Keratinocyte (primary cell): ENCODE measurements around the gene YEATS4.

Experiments
- CTCF ChIP-seq, 3 experiments: IDR thresholded peaks in 1 of 3; conservative IDR thresholded peaks in 1 of 3; optimal IDR thresholded peaks in 1 of 3; 2 replicates in 2 of 3; 3 replicates in 1 of 3; pipeline versions ENCODE3 to v1.5.1; 2011; ENCODE audit warnings: low read length in 3 of 3, mild to moderate bottlenecking in 3 of 3, moderate library complexity in 2 of 3, control low read depth in 1 of 3, inconsistent platforms in 1 of 3; ENCODE audit not compliant: insufficient read depth in 2 of 3; ENCODE audit errors: extremely low read depth in 1 of 3
- EZH2 ChIP-seq: IDR thresholded peaks from one replicate; pipeline ENCODE4 v1.6.1; 2012; ENCODE audit warnings: inconsistent platforms, mild to moderate bottlenecking, low read length, moderate library complexity

DNA sequence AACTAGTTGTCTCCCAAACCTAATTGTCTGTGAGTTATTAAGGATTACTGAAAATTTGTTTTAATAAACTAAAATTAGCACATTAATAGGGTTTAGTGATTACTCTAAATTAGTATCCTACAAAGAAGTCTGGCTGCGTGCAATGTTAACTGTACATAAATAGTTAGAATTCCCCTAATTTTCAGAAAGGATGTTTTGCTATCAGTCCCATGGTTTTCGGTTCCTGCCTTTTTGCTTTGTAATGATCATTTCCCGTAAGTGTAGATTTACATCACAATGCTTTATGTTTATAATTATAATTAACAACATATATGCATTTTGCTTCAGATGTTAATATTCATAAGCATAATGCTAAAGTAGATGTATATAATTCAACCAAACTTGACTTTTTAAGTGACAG lies 31.1 kb upstream of the YEATS4 start:
- TF ChIP-seq CTCF (optimal IDR thresholded peaks at IDR 0.05 in 1 of 3, IDR thresholded peaks at IDR 0.05 in 1 of 3, conservative IDR thresholded peaks at IDR 0.05 in 1 of 3; ENCODE audit: extremely low read depth in 1 of 3, insufficient read depth in 2 of 3, low read length in 3 of 3) = no peak
- no peak for TF ChIP-seq EZH2
